ENCODE data around the gene DES. TPM values are rescaled to one million over a fixed set of nuclear protein-coding genes. Genes with fewer than 3 reads are reported as not detected.

Gene DES
- total and polyA plus RNA-seq, 7 donors, result 8,143 to 14,820 (median 13,727) TPM

GRCh38 chr2:219440388-219441256, 22.4 kb downstream of the DES start:
- Histone ChIP-seq H3K4me1 (peaks cover 53% of the 10 kb centered on the region), H3K27ac (peak overlapping the region; percentile 92), H3K9me3 (no peaks in the 10 kb centered on the region), H3K27me3 (ENCODE audit: insufficient read depth in 3 of 3, low read length in 2 of 3) (no peaks in the 10 kb centered on the region), H3K4me3 (peak overlapping the region; percentile 59), H3K36me3 (ENCODE audit: insufficient read depth in 1 of 2, low read depth in 1 of 2) (peaks cover 0 to 19% of the 10 kb centered on the region in 2 donors)
- TF ChIP-seq CTCF (IDR thresholded peaks at IDR 0.05), result no peak
- ATAC-seq (peak; percentile 43 to 79 (median 62)), DNase-seq (no peak)
- intact Hi-C loops (cut with DNase I), result no loop called here
- 35 to 62% (median 36%) methylated on average over 6 of the region's 6 CpGs for WGBS, 3 donors

- peak; percentile 55 to 82 for DNase-seq
- Histone ChIP-seq H3K4me3 (peak overlapping the region; percentile 59), H3K9me3 (no peaks in the 10 kb centered on the region), H3K4me1 (peaks cover 51% of the 10 kb centered on the region), H3K27me3 (ENCODE audit: insufficient read depth in 3 of 3, low read length in 2 of 3) (no peaks in the 10 kb centered on the region), H3K27ac (peak overlapping the region; percentile 92), H3K36me3 (ENCODE audit: insufficient read depth in 1 of 2, low read depth in 1 of 2) (peaks cover 0 to 25% of the 10 kb centered on the region in 2 donors)
- no peak for TF ChIP-seq CTCF (IDR thresholded peaks at IDR 0.05)
- 2 to 3% (median 2%) methylated on average over 19 to 71 of the region's 78 CpGs for WGBS, 3 donors
- ATAC-seq, result peak; percentile 50 to 67 (median 62)
- intact Hi-C loops (cut with DNase I), result no loop called here
Measured at GRCh38 chr2:219441451-219442255, 23.5 kb downstream of the DES start.

DNA sequence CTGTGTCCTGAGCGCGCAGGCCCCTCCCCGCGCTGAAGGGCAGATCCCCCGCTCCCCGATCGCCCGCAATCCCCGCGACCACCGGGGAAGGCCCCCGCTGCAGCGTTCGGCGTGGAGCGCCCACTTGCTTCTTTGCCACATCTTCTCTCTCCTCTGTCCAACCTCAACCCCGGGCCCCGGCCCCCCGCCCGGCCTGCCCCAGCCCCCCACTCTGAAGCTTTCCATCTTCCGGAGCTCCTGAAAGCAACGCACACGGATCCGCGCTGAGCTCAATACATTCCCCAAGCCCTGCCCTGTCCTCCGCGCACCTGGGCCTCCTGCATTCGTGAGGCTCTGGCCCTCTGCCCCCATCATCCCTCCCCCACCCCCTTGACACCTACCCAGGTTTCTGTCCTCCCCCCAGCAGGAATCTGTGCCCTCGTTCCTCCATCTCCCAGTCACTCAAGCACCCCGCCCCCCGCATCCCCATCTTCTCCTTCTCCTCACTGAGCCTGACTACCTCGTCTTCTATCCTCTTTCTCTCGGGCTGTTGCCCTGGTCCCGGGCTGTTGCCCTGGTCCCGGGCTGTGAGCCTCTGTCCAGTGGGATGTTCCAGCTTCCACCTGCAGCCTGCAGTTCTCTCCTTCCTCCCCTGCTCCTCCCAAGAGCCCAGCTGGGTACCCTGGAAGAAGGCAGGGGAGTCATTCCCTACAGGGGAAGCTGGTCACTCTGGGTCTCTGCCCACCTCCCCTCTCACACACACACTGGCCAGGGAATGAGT, 24.3 kb downstream of the DES start:
- Histone ChIP-seq H3K9me3 (no peaks in the 10 kb centered on the region), H3K27me3 (ENCODE audit: insufficient read depth in 3 of 3, low read length in 2 of 3) (no peaks in the 10 kb centered on the region), H3K36me3 (ENCODE audit: insufficient read depth in 1 of 2, low read depth in 1 of 2) (peaks cover 0 to 25% of the 10 kb centered on the region in 2 donors), H3K27ac (peak overlapping the region; percentile 92), H3K4me3 (peak overlapping the region; percentile 59), H3K4me1 (peaks cover 45% of the 10 kb centered on the region)
- peak; percentile 5 to 54 for DNase-seq
- TF ChIP-seq CTCF (IDR thresholded peaks at IDR 0.05), result no peak
- 18 to 34% (median 18%) methylated on average over 20 to 35 of the region's 35 CpGs for WGBS, 3 donors
- intact Hi-C loops (cut with DNase I), result no loop called here
- ATAC-seq, result no peak

DNA sequence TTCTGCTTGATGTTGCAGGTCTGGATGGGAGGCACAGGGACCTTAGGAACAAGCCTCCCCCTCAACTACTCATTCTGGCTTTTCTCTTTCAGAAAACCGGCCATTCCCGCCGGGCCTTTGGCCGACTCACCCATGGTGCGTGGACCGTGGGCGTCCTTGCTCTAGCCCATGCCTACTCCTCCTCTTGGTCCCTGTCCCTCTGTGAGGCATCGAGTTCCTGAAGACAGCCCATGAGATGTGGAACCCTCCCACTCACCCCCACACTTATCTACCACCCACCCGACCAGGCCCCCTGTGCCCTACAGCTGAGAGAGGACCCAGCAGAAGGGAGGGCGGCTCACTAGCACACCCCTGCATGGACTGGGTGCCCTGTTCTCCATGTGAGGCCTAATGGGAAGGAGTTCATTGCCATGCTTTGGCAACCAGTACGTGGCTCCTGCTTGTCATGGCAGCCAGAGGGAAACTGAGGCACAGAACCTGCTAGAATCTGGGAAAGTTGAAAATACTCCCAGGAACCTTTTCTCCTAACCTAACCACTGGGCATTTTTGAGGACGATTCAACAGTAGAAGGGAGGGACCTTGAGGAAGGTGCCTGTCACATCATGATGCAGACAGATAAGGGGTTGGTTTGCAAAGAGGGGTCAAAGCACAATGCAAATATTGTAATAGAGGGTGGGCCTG, 25.0 kb downstream of the DES start:
- no peak for ATAC-seq
- Histone ChIP-seq H3K4me3 (no peak overlapping the region), H3K4me1 (peaks cover 39% of the 10 kb centered on the region), H3K27me3 (ENCODE audit: insufficient read depth in 3 of 3, low read length in 2 of 3) (no peaks in the 10 kb centered on the region), H3K36me3 (ENCODE audit: insufficient read depth in 1 of 2, low read depth in 1 of 2) (peaks cover 0 to 29% of the 10 kb centered on the region in 2 donors), H3K27ac (peak overlapping the region; percentile 58), H3K9me3 (no peaks in the 10 kb centered on the region)
- 53 to 72% (median 64%) methylated on average over 11 to 12 of the region's 12 CpGs for WGBS, 3 donors
- intact Hi-C loops (cut with DNase I), result no loop called here
- DNase-seq, result peak; percentile 13 to 26
- no peak for TF ChIP-seq CTCF (IDR thresholded peaks at IDR 0.05)
